CD4-positive, alpha-beta T cell treated with Interleukin-17A for 4 hours (primary cell): ENCODE data around the gene FAM120AOS.
"Not testable (repeated sequence)": the region's sequence is repeated elsewhere in the genome, so short reads cannot be mapped to it uniquely, and the experiment has no call there.

Experiments used
- DNase-seq: peaks from one replicate; pipeline ENCODE4 v3.0.0-alpha.2; 2020; ENCODE audit warnings: mixed read lengths

FAM120AOS gene

GRCh38 chr9:93466416-93467061 lies 13.2 kb upstream of the FAM120AOS start:
- no peak for DNase-seq

DNA sequence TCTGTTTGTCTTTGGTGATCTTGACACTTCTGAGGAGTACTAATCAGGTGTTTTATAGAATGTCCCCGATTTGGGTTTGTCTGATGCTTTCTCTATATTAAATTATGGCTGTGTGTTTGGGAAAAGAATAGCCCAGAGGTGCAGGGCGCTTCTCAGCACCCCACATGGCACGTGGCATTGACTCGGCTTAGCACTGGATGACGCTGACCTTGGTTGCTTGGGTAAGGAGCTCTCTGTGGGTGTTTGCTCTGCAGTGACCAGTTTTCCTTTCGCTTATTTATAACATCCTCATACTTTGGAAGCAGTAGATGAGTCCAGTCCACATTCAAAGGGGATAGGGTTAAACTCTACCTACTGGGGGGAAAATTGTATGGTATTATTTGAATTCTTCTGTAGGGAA lies 12.5 kb upstream of the FAM120AOS start:
- no peak for DNase-seq

DNA sequence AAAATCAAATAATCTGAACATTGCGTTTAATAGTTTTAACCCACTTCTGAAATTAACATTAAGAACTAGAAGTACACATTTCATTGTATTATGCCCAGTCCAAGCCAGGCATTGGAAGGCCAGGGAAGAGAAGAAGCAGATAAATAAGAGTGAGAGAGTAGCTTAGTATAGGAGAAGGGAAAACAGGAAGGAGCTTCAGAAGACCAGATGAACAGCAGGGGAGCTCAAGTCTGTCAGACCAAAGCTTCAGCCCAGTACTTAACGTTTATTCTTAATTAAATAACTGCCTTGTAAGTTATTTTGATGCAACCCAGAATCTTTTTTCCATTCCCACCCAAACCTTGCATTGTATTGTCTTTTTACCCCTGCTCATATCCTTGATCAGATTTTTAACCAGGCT lies 11.5 kb upstream of the FAM120AOS start:
- no peak for DNase-seq

- no peak for DNase-seq
Measured at GRCh38 chr9:93464395-93464794, 11.0 kb upstream of the FAM120AOS start.

DNA sequence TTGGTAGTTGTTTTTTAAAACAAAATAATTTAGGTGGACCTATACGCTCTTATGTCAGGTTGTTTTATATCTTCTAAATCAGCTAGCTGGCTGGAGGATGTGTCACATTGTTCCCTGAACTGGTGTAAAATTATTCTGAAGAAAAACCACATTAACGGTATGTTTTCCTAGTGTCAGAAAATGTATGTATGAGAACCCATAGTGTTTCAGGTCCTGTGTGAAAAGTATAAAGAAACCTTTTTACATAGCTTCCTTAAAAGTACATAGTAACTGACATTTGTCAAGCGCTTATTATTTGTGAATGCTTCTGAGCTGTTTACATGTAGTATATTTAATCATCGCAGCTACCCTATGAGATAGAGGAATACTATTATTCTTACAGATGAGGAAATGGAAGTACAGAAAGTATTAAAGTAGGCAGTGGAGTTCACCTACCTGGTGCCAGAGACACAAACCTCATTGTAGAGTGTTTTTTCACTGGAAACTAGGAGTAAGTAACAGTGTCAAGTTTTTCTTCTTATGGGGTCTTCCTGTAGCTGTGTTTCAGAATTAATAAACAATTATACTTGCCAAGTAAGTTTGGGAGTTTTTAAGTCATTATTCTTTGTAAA lies 10.4 kb upstream of the FAM120AOS start:
- DNase-seq: no peak

- DNase-seq: no peak
Measured at GRCh38 chr9:93461821-93462220, 8.4 kb upstream of the FAM120AOS start.

- no peak for DNase-seq
Measured at GRCh38 chr9:93461414-93461743, 8.0 kb upstream of the FAM120AOS start.

GRCh38 chr9:93460689-93461413 lies 7.5 kb upstream of the FAM120AOS start:
- no peak for DNase-seq

GRCh38 chr9:93459432-93459847 lies 6.1 kb upstream of the FAM120AOS start:
- no peak for DNase-seq

- DNase-seq: no peak
Measured at GRCh38 chr9:93458712-93459111, 5.3 kb upstream of the FAM120AOS start.

DNA sequence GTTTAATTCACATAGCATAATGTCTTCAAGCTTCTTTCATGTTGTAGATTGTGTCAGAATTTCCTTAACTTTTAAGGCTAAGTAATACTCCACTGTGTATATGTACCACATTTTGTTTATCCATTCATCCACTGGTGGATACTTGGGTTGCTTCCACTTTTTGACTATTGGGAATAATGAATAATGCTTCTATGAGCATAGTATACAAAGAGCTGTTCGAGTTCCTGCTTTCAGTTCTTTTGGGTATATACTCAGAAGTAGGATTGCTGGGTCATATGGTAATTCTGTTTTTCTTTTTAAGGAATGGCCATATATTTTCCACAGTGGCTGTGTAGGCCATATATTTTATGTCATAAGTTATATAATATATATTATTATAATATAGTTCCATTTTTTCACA lies 3.6 kb upstream of the FAM120AOS start:
- DNase-seq: no peak

DNA sequence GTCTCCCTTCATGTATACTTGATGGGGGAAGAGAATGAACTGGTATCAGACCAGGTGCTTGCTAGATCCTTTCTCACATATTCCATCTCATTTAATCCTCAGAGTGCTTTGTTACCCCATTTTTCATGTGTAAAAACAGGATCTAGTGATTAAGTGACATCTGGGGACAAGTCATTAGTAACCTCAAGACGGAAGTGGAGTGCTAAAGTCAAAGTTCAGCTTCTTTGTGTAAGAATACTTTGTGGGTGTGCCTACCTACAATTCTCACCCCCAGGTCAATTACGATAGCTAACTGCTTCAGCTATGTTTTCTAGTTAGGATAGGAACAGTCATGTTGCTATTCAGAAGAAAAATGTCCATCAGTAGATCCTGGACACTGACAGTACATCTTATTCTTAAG lies 3.1 kb upstream of the FAM120AOS start:
- DNase-seq: no peak

DNA sequence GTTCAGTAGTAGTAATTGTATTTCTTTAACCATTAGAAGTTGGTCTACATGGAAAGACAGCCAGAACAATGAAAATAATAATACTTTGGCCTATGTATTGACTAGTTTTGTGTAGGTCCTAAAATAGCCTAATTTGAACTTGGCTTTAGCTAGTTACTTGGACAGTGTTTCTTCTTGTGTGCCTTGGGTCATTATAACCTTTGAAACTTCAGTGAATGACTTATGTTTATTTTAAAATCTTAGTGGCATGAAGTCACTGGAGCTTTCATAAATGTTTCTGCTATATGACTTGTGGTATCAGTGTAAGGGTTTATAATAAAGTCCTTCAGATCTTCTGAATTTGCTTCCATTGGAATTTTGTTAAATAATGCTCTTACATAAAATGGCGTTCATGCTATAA lies 2.6 kb upstream of the FAM120AOS start:
- DNase-seq: no peak

DNA sequence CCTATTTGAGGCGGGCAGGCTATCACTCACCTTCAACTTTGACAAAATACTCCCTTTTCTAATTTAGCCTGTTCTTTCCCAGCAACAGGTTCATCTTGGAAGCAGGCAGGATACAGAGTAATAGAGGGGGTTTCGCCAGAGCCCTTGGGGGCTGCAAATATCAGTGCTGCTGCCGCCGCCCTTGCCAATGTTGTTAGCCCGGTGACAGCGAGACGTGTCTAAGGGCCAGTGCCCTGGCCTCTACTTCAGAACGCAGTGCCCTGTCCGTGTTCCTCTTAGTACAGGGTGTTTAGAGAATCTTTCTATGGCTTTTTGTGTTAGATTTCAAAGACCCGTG lies 703 bp downstream of the FAM120AOS start:
- peak; percentile 25 for DNase-seq

- DNase-seq: peak; percentile 63
Measured at GRCh38 chr9:93451849-93452709, 1.3 kb downstream of the FAM120AOS start.

DNA sequence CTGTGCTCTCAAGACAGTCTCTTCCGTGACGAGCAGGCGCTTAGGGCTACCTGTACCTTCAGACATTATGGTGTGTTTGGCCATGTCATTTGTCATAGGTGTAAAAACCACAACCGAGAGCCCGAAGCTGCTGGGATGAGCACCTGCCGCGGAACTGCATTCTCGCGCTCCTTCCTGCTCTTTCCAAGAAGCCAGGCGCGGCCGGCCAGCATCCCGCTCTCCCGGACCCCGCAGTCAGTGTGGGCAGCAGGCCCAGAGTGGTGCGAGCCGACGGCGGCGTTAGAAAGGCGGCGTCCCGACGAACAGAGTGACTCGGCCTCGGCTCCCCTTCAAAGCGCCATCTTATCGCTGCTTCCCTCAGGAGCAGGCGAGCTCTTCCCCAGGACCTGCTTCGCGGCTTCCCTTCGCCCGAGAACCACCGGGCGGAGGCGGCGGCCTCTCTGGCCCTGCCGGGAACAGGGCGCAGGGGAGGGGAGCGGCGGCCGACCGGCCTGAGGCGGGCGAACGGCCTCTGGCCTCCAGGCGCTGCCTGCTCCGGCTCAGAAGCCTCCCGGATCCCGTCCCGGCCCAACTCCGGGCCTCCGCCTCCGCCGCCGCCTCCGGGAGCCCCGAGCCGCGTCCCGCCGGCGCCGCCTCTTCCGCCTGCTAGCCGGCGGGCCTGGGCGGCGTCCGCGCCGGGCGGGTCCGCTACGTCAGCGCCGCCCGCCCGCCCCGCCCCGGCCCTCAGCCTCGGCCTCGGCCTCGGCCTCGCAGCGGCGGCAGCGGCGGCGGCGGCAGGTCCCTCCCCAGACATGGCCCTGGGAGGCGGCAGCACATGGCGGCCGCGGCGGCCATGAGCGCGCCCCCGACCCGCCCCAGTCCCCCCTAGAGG lies 2.2 kb downstream of the FAM120AOS start, which contains the start of gene FAM120A:
Gene FAM120A (plus strand): TSS at position 741 of the 871 bp plus-strand sequence. CDS start 231 bp downstream, outside the sequence.
- DNase-seq: peak; percentile 80

- no peak for DNase-seq
Measured at GRCh38 chr9:93447655-93448054, 5.7 kb downstream of the FAM120AOS start.

- no peak for DNase-seq
Measured at GRCh38 chr9:93446073-93446472, 7.3 kb downstream of the FAM120AOS start.

DNA sequence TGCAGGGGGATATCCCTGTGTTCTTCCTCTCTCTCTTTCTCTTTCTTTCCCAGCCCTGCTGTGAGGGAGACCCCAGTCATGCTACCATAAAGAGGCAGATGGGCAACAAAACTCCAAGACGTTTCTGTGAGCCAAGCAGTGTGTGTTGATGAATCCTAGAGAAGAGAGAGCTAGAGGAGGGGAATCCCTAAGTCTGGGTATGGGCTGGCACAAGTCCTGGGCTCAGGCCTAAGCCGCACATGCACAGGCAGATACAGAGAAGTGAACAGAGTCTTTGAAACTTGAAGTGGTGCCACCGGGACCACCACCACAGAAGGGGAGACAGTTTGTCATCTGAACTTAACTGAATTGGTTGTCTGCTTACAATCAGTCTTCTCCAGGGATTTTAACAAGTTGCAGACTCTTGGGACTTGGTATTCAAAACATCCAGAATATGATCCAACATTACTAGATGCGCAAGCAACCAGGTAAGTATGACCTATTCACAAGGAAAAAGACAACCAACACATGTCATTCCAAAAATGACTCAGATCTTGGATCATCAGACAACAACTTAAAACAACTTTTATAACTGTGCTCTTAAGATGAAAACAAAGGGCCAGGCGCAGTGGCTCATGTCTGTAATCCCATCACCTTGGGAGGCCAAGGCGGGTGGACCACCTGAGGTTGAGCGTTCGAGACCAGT lies 12.3 kb downstream of the FAM120AOS start:
- no peak for DNase-seq

DNA sequence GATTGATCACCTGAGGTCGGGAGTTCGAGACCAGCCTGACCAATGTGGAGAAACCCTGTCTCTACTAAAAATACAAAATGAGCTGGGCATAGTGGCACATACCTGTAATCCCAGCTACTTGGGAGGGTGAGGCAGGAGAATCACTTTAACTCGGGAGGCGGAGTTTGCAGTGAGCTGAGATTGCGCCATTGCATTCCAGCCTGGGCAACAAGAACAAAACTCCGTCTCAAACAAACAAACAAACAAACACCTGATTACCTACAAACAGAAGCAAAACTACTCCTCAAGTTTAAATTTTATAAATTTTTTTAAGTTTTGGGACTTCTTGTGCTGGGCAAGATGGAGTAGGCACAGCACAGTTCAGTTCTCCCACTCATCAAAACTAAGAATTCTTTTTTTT lies 14.1 kb downstream of the FAM120AOS start:
- DNase-seq: not testable (repeated sequence)

GRCh38 chr9:93437996-93438395 lies 15.4 kb downstream of the FAM120AOS start:
- DNase-seq: no peak
